ENCODE results near the gene ZNF423.

The ZNF423 gene

GRCh38 chr16:49502136-49502881 lies 353.6 kb downstream of the ZNF423 start:
- no peak overlapping the region for H3K27ac ChIP-seq
- no peak for TF ChIP-seq CTCF (conservative IDR thresholded peaks at IDR 0.05)

GRCh38 chr16:49499869-49500610 lies 355.9 kb downstream of the ZNF423 start:
- peak overlapping the region; percentile 31; the same call in 1 of the 2 replicates for H3K27ac ChIP-seq
- no peak for TF ChIP-seq CTCF (conservative IDR thresholded peaks at IDR 0.05)

GRCh38 chr16:49499414-49499785 lies 356.5 kb downstream of the ZNF423 start:
- no peak for TF ChIP-seq CTCF (conservative IDR thresholded peaks at IDR 0.05)
- H3K27ac ChIP-seq: peak overlapping the region; percentile 31; the same call in 1 of the 2 replicates

- H3K27ac ChIP-seq: no peak overlapping the region
- no peak for TF ChIP-seq CTCF (conservative IDR thresholded peaks at IDR 0.05)
Measured at GRCh38 chr16:49498666-49499413, 357.1 kb downstream of the ZNF423 start.

- TF ChIP-seq CTCF (conservative IDR thresholded peaks at IDR 0.05): no peak
- H3K27ac ChIP-seq: no peak overlapping the region
Measured at GRCh38 chr16:49498264-49498663, 357.6 kb downstream of the ZNF423 start.

- no peak overlapping the region for H3K27ac ChIP-seq
- no peak for TF ChIP-seq CTCF (conservative IDR thresholded peaks at IDR 0.05)
Measured at GRCh38 chr16:49497466-49497865, 358.4 kb downstream of the ZNF423 start.

- no peak overlapping the region for H3K27ac ChIP-seq
- no peak for TF ChIP-seq CTCF (conservative IDR thresholded peaks at IDR 0.05)
Measured at GRCh38 chr16:49496656-49497055, 359.3 kb downstream of the ZNF423 start.

Measured in VCaP (cell line).